ENCODE results near the gene MLXIP.

- TF ChIP-seq POLR2AphosphoS5 (IDR thresholded peaks at IDR 0.05): no peak
- no peak for TF ChIP-seq CTCF (IDR thresholded peaks at IDR 0.05; ENCODE audit: poor library complexity, severe bottlenecking)
- no peak for TF ChIP-seq EP300 (conservative IDR thresholded peaks at IDR 0.05; ENCODE audit: poor library complexity, severe bottlenecking)
- no peak for TF ChIP-seq EZH2 (IDR thresholded peaks at IDR 0.05; ENCODE audit: borderline replicate concordance, insufficient read depth, low read length, poor library complexity, severe bottlenecking)
- no peak for TF ChIP-seq SMC3 (conservative IDR thresholded peaks at IDR 0.05; ENCODE audit: poor library complexity)
- no peak for TF ChIP-seq TAF1 (IDR thresholded peaks at IDR 0.05; ENCODE audit: low read depth)
- no peak for TF ChIP-seq RAD21 (conservative IDR thresholded peaks at IDR 0.05)
- TF ChIP-seq REST (IDR thresholded peaks at IDR 0.05; ENCODE audit: borderline replicate concordance): no peak
Measured at GRCh38 chr12:122147514-122148290, 69.1 kb downstream of the MLXIP start.

Data from neural cell (in vitro differentiated cells).